HepG2 (cell line): ENCODE measurements around the gene MTX1. TPM values are rescaled to one million over a fixed set of nuclear protein-coding genes. Genes with fewer than 3 reads are reported as not detected.
"Not testable (repeated sequence)": the region's sequence is repeated elsewhere in the genome, so short reads cannot be mapped to it uniquely, and the experiment has no call there.

Experiments
- ATAC-seq: fragments of 200-7000 bp; cut with Tn5 transposase; 3 replicates; pipeline ENCODE4 v1.9.1; 2020; ENCODE audit warnings: mild to moderate bottlenecking, moderate library complexity
- BruUV-seq: library from RNA; stranded (reverse); fragments of 400-500 nt; replicated peaks from 2 replicates; lab custom pipeline; 2021; lab: Mats Ljungman, UMichigan
- CTCF ChIA-PET: fragments of 300-600 bp; formaldehyde crosslinking; extraction: SDS; loops from one replicate; lab custom pipeline; 2021; ENCODE audit warnings: low total read pairs, inconsistent platforms, low intra/inter-chr PET ratio; lab: Yijun Ruan, JAX
- POLR2A ChIA-PET: fragments of 350-600 bp; sonication (Branson Sonifier 250); formaldehyde crosslinking; loops from one replicate; lab custom pipeline; 2020; ENCODE audit warnings: antibody characterized with exemption, inconsistent platforms; lab: Yijun Ruan, JAX
- DNase-seq: peaks from one replicate; pipeline ENCODE4 v3.0.0-alpha.2; 2015; ENCODE audit warnings: low spot score
- FAIRE-seq: peaks from 3 replicates; lab custom pipeline; 2011; peaks lifted over from hg19 to GRCh38; lab: Jason Lieb, UNC
- H2AFZ ChIP-seq: one replicate; pipeline ENCODE4 v1.6.1; 2011; ENCODE audit warnings: low read length, inconsistent platforms
- H3K27ac ChIP-seq: fragments of 300-600 bp; 3 replicates; pipeline ENCODE4 v1.8.0; 2011; ENCODE audit warnings: mixed run types, mild to moderate bottlenecking, mixed read lengths, low read length, inconsistent platforms; ENCODE audit not compliant: insufficient read depth; ENCODE audit errors: extremely low read length
- H3K27me3 ChIP-seq, 2 experiments: fragments of 200-600 bp in 1 of 2; 2 replicates in 1 of 2; 3 replicates in 1 of 2; pipeline versions ENCODE4 v1.6.0 to v1.8.0; 2011; ENCODE audit warnings: low read length in 2 of 2, mild to moderate bottlenecking in 2 of 2, moderate library complexity in 2 of 2, inconsistent platforms in 1 of 2; ENCODE audit not compliant: insufficient read depth in 2 of 2, control insufficient read depth in 1 of 2
- H3K36me3 ChIP-seq, 2 experiments: fragments of 200-600 bp in 1 of 2; replicated peaks in 1 of 2; 2 replicates in 1 of 2; 3 replicates in 1 of 2; pipeline versions ENCODE4 v1.5.1 to v1.8.0; 2011; ENCODE audit warnings: low read length in 2 of 2, inconsistent platforms in 1 of 2; ENCODE audit not compliant: insufficient read depth in 2 of 2, control insufficient read depth in 1 of 2
- H3K4me1 ChIP-seq: 2 replicates; pipeline ENCODE4 v1.5.1; 2012; ENCODE audit warnings: low read length, inconsistent platforms; ENCODE audit not compliant: insufficient read depth
- H3K4me2 ChIP-seq: 2 replicates; pipeline ENCODE4 v1.6.0; 2011; ENCODE audit warnings: low read depth, low read length, inconsistent platforms
- H3K4me3 ChIP-seq, 3 experiments: fragments of 200-600 bp in 1 of 3; sonication (generic), shearing (Covaris generic) in 1 of 3; replicated peaks in 1 of 3; 2 replicates each; pipeline ENCODE4 v1.5.1; 2011 to 2016; ENCODE audit warnings: low read length in 3 of 3, inconsistent platforms in 2 of 3, low read depth in 2 of 3, mild to moderate bottlenecking in 2 of 3, control low read depth in 1 of 3, mixed read lengths in 1 of 3; ENCODE audit not compliant: insufficient read depth in 1 of 3
- H3K79me2 ChIP-seq: one replicate; pipeline ENCODE4 v1.6.1; 2011; ENCODE audit warnings: low read length, inconsistent platforms; ENCODE audit not compliant: insufficient read depth
- H3K9ac ChIP-seq: 2 replicates; pipeline ENCODE4 v1.6.0; 2011; ENCODE audit warnings: mild to moderate bottlenecking, low read depth, low read length, inconsistent platforms; ENCODE audit not compliant: insufficient read depth
- H3K9me3 ChIP-seq: 2 replicates; pipeline ENCODE4 v1.5.1; 2012; ENCODE audit warnings: mild to moderate bottlenecking, low read length
- H4K20me1 ChIP-seq: 2 replicates; pipeline ENCODE4 v1.6.0; 2011; ENCODE audit warnings: inconsistent platforms, mild to moderate bottlenecking, low read length, moderate library complexity; ENCODE audit not compliant: insufficient read depth
- IRF2 ChIP-seq: IDR thresholded peaks from 2 replicates; pipeline ENCODE4 v1.6.1; 2018; ENCODE audit warnings: missing genetic modification reagents, missing compliant biosample characterization
- MBD4 ChIP-seq: IDR thresholded peaks from 2 replicates; pipeline ENCODE4 v1.6.1; 2012; ENCODE audit warnings: low read length, inconsistent platforms, borderline replicate concordance
- RBAK ChIP-seq: sonication (generic); formaldehyde crosslinking; IDR thresholded peaks from 2 replicates; pipeline ENCODE4 v1.5.1; 2020; ENCODE audit warnings: mild to moderate bottlenecking, missing genetic modification reagents
- ZIK1 ChIP-seq: sonication (generic); formaldehyde crosslinking; IDR thresholded peaks from 2 replicates; pipeline ENCODE4 v1.5.0; 2020; ENCODE audit warnings: mild to moderate bottlenecking, low read depth, missing genetic modification reagents, borderline replicate concordance
- ZNF878 ChIP-seq: sonication (generic); formaldehyde crosslinking; IDR thresholded peaks from 2 replicates; pipeline ENCODE4 v1.8.1; 2023; ENCODE audit warnings: mild to moderate bottlenecking, missing genetic modification reagents, moderate library complexity
- WGBS: methylation state at CpG from one replicate; pipeline ENCODE4 v1.1.6; 2017; ENCODE audit warnings: low lambda C conversion rate; 5-methylcytosine and 5-hydroxymethylcytosine counted together
- in situ Hi-C: cut with HindIII; loops from 2 replicates; pipeline ENCODE4 v1.10.0; 2017; ENCODE audit warnings: low pct_unique_long_range_greater_than_20kb; ENCODE audit not compliant: extremely low pct_ligation_motif_present
- intact Hi-C: fragments of 100-400 bp; cut with micrococcal nuclease; formaldehyde crosslinking; loops from one replicate; pipeline ENCODE4 v1.10.0; 2022; ENCODE audit not compliant: unreplicated experiment
- polyA plus RNA-seq, 8 experiments: library from polyadenylated mRNA; depleted of rRNA in 3 of 8; stranded (reverse) in 7 of 8; unstranded in 1 of 8; fragments of >200 nt; fragmentation: Illumina TruSeq in 4 of 8; extraction: Trizol in 4 of 8; gene quantifications; 2 replicates each; pipeline versions ENCODE4 v1.2.1 to v1.2.3, GENCODE V29; 2011 to 2016; ENCODE audit warnings: low read depth in 4 of 8, missing spikeins in 1 of 8, mixed read lengths in 1 of 8; ENCODE audit not compliant: insufficient read depth in 1 of 8
- total RNA-seq, 5 experiments: library from RNA; depleted of rRNA; stranded (reverse); fragments of >200 nt; fragmentation: Illumina TruSeq; extraction: Trizol; gene quantifications; 2 replicates each; pipeline ENCODE4 v1.2.3, GENCODE V29; 2016; ENCODE audit warnings: low read depth in 1 of 5

Gene MTX1
- total and polyA plus RNA-seq, 2 of the 13 experiments (the other 11 are each of a cell fraction or from before 2014, with no cell fraction given), result 64.5 to 72.6 TPM

DNA sequence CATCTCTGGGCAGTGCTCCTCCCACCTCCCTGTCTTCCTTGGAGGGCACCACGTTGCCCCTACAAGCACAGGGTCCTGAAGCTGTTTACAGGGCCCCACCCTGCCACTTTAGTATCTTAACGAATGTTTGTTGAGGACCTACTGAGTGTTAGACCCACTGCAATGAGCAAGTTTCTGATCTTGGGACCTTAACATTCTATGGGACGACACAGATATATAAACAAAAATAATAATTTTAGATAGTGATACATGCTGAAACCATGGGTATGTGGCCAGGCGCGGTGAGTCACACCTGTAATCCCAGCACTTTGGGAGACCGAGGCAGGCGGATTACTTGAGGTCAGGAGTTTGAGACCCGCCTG lies 36.6 kb downstream of the MTX1 start:
- TF ChIP-seq RBAK (CRISPR knock-in tag), result no peak
- no peak for TF ChIP-seq ZIK1 (CRISPR knock-in tag)
- no peak for TF ChIP-seq MBD4
- no peak for TF ChIP-seq ZNF878
- no peak for TF ChIP-seq IRF2 (CRISPR knock-in tag)
- peak overlapping the region; percentile 16; the same call in 1 of the 2 replicates for H3K4me2 ChIP-seq
- peaks cover 1 to 9% of the 10 kb centered on the region in 2 experiments; a peak in 2 of 5 replicates for H3K36me3 ChIP-seq
- DNase-seq (no peak), ATAC-seq (no peak), FAIRE-seq (no peak)
- intact Hi-C loops, result no loop called here
- H3K9me3 ChIP-seq, result no peaks in the 10 kb centered on the region
- no peak overlapping the region for H2AFZ ChIP-seq
- in situ Hi-C loops, result loop anchor here (10.0 kb wide), 1 partner anchor 350 kb away; no protein-coding TSS in a partner anchor
- no peak overlapping the region for H3K27ac ChIP-seq
- no peaks in the 10 kb centered on the region for H3K79me2 ChIP-seq
- no peak overlapping the region for H3K9ac ChIP-seq
- H3K27me3 ChIP-seq, result no peaks in the 10 kb centered on the region
- WGBS, result 89% methylated on average over 7 of the region's 8 CpGs
- BruUV-seq, result no TSS peak
- ChIA-PET POLR2A (no interaction called here), CTCF (interaction anchor here (0.9 kb wide), 1 partner anchor 79 kb away, joined by 3 read pairs; no protein-coding TSS in a partner anchor)
- peaks cover 13% of the 10 kb centered on the region for H3K4me1 ChIP-seq
- H3K4me3 ChIP-seq, result no peak overlapping the region; a peak in 1 of 6 replicates
- H4K20me1 ChIP-seq, result no peaks in the 10 kb centered on the region

DNA sequence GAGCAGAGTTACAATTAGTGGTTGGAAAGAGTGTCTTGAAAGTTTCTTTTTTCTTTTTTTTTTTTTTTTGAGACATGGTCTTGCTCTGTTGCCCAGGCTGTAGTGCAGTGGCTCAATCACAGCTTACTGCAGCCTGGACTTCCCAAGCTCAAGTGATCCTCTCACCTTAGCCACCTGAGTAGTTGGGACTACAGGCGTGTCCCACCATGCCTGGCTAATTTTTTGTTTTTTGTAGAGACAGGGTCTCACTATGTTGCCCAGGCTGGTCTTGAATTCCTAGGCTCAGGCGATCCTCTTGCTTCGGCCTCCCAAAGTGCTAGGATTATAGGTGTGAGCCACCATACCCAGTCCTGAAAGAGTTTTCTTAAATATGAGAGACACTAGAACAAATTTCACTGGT lies 38.3 kb downstream of the MTX1 start:
- in situ Hi-C loops, result loop anchor here (10.0 kb wide), 1 partner anchor 348 kb away; no protein-coding TSS in a partner anchor
- ATAC-seq, FAIRE-seq, POLR2A ChIA-PET, H3K4me3 ChIP-seq, intact Hi-C loops, H3K27me3 ChIP-seq, BruUV-seq, H4K20me1 ChIP-seq, H3K9ac ChIP-seq, H3K27ac ChIP-seq, CTCF ChIA-PET, H3K79me2 ChIP-seq, H3K4me2 ChIP-seq, H2AFZ ChIP-seq, H3K36me3 ChIP-seq, H3K9me3 ChIP-seq, DNase-seq: not testable (repeated sequence)
- WGBS, result 100% methylated on average over 3 of the region's 3 CpGs
- H3K4me1 ChIP-seq, result peaks cover 15% of the 10 kb centered on the region
